Lower leg skin (tissue), 4 donors: Measurements from ENCODE around the gene RPL27. TPM values are rescaled to one million over a fixed set of nuclear protein-coding genes. Genes with fewer than 3 reads are reported as not detected.

ENCODE experiments used
- DNase-seq, 2 donors: peaks; one replicate each; pipeline ENCODE4 v3.0.0-alpha.2; 2019; ENCODE audit warnings: low spot score in 2 of 2
- H3K4me3 ChIP-seq: fragments of 200-600 bp; sonication (generic); 2 replicates; pipeline ENCODE4 v1.5.1; 2017; ENCODE audit warnings: mild to moderate bottlenecking, low read depth; ENCODE audit not compliant: poor library complexity, severe bottlenecking
- POLR2A ChIP-seq, 2 donors: fragments of 450-650 bp; IDR thresholded peaks; one replicate each; pipeline ENCODE4 v1.6.1; 2016 to 2017; ENCODE audit warnings: antibody characterized with exemption in 2 of 2, mild to moderate bottlenecking in 1 of 2, moderate library complexity in 1 of 2
- WGBS, 2 donors: methylation state at CpG; one replicate each; pipeline ENCODE4 v1.1.5; 2018; 5-methylcytosine and 5-hydroxymethylcytosine counted together
- intact Hi-C: fragments of 100-400 bp; cut with DNase I; formaldehyde crosslinking; loops from one replicate; pipeline ENCODE4 v1.15.0; 2023; ENCODE audit warnings: low total_unique reads
- total RNA-seq, 4 donors: library from RNA; depleted of rRNA; stranded (reverse); fragments of >200 nt; gene quantifications; one replicate each; pipeline ENCODE4 v1.1.0, GENCODE V29; 2016
- TF ChIP-seq, protein P1 (sequence below), 3 donors: fragments of 450-650 bp; IDR thresholded peaks; one replicate each; pipeline ENCODE4 v1.5.1; 2016; ENCODE audit warnings: antibody characterized with exemption in 3 of 3, mild to moderate bottlenecking in 3 of 3, moderate library complexity in 2 of 3

Gene RPL27
- total RNA-seq, 4 donors from 2014 or later: 1,091 to 1,783 (median 1,434) TPM

DNA sequence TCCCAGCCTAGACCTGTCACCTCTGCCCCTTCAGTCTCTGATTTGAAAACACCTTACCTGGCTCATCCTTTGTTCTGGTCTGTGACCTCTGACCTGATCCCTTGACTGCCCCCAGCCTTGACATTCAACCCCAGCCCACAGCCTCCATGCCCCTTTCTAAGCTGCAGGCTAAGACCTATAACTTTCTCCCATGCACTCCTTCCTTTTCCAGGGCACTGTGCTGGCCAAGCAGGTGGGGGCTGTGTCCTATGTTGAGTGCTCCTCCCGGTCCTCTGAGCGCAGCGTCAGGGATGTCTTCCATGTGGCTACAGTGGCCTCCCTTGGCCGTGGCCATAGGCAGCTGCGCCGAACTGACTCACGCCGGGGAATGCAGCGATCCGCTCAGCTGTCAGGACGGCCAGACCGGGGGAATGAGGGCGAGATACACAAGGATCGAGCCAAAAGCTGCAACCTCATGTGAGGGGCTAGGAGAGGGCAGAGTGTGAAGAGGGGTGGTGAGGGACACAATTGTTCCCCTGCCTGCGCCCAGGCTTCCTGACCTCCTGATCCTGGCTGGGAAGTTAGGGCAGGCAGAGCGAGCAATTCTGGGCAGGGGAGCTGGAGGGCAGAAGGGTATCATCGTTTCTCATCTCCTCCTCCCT, 30.1 kb downstream of the RPL27 start:
- DNase-seq: no peak
- intact Hi-C loops: loop anchor here (10.0 kb wide), 1 partner anchor 286 kb away; no protein-coding TSS in a partner anchor
- 79 to 86% methylated on average over 17 of the region's 17 CpGs for WGBS, 2 donors
- TF ChIP-seq, protein P1, sequence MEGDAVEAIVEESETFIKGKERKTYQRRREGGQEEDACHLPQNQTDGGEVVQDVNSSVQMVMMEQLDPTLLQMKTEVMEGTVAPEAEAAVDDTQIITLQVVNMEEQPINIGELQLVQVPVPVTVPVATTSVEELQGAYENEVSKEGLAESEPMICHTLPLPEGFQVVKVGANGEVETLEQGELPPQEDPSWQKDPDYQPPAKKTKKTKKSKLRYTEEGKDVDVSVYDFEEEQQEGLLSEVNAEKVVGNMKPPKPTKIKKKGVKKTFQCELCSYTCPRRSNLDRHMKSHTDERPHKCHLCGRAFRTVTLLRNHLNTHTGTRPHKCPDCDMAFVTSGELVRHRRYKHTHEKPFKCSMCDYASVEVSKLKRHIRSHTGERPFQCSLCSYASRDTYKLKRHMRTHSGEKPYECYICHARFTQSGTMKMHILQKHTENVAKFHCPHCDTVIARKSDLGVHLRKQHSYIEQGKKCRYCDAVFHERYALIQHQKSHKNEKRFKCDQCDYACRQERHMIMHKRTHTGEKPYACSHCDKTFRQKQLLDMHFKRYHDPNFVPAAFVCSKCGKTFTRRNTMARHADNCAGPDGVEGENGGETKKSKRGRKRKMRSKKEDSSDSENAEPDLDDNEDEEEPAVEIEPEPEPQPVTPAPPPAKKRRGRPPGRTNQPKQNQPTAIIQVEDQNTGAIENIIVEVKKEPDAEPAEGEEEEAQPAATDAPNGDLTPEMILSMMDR (IDR thresholded peaks at IDR 0.05): no peak
- no peak for TF ChIP-seq POLR2A (IDR thresholded peaks at IDR 0.05)
- no peak overlapping the region for H3K4me3 ChIP-seq

DNA sequence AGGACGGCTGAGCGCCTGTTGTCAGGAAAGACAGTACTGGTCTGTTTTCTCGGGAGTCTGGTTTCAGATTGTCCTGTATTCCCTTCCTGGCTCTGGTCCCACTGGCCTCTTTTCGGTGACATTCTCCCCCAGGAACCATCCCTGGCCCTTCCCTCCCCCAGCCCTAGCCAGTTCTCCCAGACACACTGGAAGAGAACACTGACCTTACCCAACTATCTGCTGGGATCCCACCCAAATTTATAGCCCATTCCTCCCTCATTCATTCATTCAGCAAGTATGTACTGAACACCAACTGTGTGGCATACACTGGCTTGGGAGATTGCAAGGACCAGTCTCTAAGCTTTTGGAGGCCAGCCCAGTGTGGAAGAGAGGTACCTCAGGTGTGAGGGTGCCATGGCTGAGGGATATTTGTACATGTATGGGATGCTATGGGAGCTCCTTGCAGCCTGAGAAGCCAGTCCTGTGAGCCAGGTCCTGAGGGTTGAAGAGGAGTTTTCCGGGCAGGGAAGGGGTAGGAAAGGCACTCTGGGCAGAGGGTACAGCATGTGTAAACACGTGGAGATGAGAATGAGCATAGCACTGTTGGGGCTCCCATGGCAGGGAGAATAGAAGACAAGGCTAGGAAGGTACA, 32.0 kb downstream of the RPL27 start:
- no peak overlapping the region for H3K4me3 ChIP-seq
- TF ChIP-seq, protein P1 (IDR thresholded peaks at IDR 0.05): no peak
- TF ChIP-seq POLR2A (IDR thresholded peaks at IDR 0.05): no peak
- DNase-seq: no peak
- WGBS, 2 donors: 68 to 75% methylated on average over 6 of the region's 6 CpGs
- intact Hi-C loops: no loop called here

DNA sequence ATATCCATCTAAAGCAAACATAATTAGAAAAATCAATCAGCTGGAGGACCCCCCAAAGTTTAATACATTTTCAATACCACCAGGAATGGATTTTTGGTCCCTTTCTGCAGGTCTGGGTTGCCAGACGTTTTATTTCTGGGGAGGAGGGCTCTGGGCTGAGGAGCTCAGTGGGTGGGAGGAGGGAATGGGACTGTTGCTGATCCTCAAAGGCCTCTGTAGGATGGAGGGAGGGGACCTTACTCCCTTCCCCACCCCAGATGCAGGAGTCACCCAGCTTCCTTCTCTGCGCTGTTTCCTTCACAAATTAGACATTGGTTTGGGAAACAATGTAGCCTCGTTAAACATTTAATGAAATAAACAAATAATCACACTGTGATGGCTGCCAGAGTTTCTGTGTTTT, 33.4 kb downstream of the RPL27 start:
- DNase-seq: no peak
- intact Hi-C loops: no loop called here
- TF ChIP-seq POLR2A (IDR thresholded peaks at IDR 0.05): no peak
- TF ChIP-seq, protein P1 (IDR thresholded peaks at IDR 0.05): no peak
- WGBS, 2 donors: 85 to 89% methylated on average over 3 of the region's 3 CpGs
- no peak overlapping the region for H3K4me3 ChIP-seq

DNA sequence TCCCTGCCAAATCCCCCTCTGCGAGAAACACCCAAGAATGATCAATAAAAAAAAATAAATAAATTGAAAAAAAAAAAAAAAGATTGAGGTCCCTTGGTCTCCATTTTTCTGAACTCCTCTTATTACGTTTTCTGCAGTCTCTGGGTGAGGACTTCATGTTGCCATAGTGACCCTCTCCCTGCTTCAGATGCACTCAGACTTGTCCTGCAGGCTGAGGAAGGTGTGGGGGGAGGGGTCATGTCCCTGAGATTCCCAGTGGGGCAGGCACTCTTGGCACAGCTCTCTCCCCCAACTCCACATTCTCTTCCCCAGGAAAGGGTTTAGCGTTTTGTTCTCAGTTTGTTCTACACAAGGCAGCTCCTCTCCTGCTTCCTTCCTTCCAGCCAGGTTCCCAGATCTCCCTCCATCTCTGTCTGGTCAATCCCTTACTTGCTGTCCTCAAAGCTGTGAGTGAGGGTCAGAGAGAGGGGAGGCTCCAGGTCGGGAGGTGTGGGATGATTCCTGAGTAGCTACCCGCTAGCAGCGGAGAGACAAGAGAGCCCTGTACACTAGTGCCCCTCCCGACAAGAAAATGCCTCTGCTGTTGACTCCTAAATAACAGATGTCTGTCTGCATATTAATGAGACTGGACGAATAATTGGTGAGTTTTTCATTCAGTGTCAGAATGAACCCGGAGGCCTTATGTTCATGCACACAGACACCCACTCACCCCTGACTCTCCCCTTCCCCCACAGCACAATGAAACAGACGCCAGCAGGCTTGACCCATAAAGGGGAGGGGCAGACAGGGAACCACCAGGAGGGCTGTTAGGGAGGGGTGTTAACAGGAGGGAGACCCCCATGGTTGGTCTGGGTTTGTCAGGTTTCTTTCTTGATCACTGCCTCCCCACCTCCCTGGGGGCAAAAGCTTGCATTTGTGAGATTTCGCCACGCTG, 36.0 kb downstream of the RPL27 start:
- H3K4me3 ChIP-seq: no peak overlapping the region
- 50 to 53% methylated on average over 12 of the region's 12 CpGs for WGBS, 2 donors
- DNase-seq: no peak
- TF ChIP-seq, protein P1 (IDR thresholded peaks at IDR 0.05): no peak
- TF ChIP-seq POLR2A (IDR thresholded peaks at IDR 0.05): no peak
- intact Hi-C loops: no loop called here

DNA sequence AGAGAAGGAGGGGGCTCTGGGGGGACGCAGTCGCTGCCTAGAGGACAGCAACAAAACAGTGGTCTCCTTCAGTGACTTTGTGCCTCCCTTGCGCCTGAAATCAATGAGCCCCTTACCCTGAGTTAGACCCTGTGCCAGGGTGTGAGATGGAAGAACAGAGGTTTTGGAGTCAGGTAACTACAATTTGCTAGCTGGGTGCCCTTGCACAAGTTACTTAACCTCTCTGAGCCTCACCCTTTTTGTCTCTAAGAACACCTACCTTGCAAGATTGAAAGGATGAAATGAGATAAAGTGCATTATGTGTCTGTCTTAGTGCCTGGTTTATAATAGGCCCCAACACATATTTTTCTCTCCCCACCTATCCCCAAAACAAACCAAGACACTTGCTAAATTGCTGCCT, 36.7 kb downstream of the RPL27 start:
- WGBS, 2 donors: 83 to 93% methylated on average over 3 of the region's 3 CpGs
- H3K4me3 ChIP-seq: no peak overlapping the region
- TF ChIP-seq, protein P1 (IDR thresholded peaks at IDR 0.05): no peak
- no peak for TF ChIP-seq POLR2A (IDR thresholded peaks at IDR 0.05)
- intact Hi-C loops: no loop called here
- no peak for DNase-seq
